Measurements from ENCODE around the gene CHST11.
"Not testable (repeated sequence)": the region's sequence is repeated elsewhere in the genome, so short reads cannot be mapped to it uniquely, and the experiment has no call there.

CHST11 gene

DNA sequence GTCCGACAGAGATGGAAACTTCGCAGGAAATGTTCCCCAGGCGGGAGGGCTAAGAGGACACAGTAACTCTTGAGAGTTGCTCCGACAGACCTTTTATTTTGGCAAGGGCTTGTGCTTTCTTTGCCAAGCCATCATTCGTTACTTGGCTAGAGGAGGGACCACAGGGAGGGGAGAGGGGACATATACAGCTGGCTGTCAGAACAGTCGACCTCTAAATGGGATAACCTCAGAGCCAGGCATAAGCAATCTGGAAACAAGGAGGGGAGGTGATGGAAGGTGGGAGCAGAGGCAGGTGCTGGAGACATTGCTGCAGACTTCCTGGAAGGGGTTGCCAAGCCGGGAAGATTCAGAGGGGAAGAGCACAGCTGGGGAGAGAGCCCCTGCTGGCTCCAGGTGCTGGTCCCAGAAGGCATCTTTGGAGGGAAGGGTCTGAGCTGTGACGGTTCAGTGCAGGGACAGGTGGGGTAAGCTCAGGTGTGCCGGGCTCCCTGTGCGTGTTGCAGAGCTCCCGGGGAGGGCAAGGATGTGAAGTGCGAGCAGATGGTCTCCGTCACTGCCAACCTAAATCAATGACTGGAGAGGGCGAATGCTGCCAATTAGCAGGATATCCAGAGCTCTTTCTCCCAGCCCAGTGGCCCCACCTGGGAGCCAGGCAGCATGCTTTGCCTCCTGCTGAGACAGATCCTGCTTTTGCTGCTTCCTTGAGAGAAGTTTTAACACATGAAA is 50.1 kb downstream of the CHST11 start:
- DNase-seq, result no peak

DNA sequence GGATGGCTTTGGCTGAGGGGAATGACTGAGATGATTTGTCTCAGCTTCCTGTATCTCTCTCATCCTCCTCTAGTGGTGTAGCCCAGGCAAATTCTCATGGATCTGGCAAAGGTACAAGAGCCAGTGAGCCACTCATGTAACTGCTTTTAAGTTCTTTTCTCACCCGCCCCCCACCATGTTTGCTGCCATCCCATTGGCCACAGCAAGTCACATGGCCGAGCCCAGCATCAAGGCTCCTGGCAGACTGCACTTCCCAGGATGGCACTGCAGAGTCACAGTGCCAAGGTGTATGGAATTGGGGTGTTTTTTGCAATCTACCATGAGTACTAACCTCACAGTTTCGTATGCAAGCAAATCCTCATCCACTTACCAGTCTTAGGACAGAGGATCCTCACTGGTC is 50.9 kb downstream of the CHST11 start:
- no peak for DNase-seq

DNA sequence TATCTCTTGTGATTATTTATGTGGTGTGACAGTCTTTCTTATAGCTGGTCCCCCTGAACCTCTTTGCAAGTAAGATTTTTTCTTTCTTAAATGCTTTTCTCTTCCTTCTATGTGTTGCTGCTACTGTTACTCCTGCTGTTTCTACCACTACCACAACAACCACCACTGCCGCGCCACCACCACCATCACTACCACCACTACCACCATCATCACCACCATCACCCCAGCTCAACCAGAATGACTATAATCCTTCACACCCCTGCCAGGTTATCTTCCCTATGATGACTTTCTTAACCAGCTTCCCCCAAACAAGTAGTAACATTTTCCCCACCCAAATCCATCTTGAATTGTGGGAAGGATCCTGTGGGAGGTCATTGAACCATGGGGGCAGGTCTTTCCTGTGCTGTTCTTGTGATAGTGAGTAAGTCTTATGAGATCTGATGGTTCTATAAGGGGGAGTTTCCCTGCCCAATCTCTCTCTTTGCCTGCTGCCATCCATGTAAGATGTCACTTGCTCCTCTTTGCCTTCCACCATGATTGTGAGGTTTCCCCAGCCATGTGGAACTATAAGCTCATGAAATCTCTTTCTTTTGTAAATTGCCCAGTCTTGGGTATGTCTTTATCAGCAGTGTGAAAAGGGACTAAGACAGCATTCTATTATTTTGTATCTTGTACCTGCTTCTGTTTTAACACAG is 52.2 kb downstream of the CHST11 start:
- DNase-seq, result peak; percentile 23

DNA sequence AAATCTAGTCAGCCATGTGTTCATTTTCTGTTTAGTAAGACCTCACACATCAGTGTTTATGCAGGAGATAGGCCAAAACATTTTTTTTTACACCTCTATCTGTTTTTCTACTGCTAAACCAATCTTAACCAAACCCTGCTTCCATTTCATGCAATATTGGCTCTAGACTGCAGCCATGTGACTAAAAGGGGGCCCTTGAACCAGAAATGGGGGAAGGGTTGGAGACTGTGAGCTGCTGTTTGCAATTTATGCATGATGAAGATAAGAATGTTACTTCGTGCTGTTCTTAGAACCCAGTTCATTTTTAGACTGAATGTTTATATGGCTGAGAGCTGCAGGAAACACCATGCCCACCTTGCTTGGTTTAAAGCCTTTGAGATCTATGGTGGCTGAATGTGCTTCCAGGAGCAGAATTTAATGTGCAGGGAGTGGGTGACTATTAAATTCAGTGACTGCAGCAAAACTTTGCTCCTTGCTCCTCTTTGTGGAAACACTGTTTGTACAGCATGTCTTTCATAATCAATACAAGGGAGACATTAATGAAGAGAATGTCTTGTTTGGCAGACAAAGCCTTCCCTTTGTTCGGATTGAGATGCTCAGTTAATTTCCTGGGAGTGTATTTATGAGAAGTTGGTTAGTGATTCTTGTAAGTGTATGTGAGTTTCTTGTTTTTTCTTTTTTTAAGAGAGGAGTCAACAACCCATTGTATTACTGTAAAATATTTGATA is 53.6 kb downstream of the CHST11 start:
- no peak for DNase-seq

DNA sequence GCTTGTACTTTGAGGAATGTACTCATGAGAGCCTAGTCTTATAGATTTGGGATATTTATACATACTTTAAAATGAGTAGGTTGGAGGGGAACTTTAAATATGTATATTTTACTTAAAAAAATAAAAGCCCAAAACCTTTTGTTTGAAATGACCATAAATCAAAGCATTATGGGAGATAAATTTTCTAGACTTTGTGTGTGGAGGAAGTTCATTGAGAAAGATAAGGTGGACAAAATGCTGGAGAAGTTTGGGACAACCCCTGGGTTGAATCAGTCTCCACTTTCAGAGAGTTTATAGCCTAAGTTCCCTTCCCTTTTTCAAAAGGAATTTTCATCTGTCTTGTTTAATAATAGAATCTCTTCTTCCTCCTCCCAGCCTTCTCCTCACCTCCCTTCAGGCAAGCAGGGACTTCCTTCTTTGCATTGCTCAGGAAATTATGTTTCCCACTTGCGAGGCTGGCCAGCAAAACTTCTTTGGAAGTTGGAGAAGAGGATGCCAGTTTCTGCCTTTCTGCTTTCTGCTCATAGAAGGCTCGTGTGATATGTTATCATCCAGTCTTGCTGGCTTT is 54.2 kb downstream of the CHST11 start:
- DNase-seq, result no peak

DNA sequence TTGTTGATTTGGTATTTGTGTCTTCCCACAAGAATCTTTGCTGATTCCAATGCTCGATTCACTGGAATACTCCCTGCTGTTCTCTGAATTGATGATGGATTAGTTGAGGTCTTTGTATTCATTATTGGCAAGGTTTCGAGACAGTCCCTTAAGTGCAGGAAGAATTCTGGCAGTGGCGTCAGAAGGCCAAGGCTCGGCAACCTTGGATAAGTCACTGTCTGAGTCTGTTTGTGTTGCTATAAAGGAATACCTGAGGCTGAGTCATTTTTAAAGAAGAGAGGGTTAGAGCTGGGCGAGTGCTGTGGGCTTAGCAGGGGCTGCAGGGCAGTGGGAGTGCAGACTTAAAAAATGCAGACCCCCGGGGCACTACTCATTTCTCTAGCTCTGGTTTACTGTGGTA is 56.9 kb downstream of the CHST11 start:
- DNase-seq, result no peak

DNA sequence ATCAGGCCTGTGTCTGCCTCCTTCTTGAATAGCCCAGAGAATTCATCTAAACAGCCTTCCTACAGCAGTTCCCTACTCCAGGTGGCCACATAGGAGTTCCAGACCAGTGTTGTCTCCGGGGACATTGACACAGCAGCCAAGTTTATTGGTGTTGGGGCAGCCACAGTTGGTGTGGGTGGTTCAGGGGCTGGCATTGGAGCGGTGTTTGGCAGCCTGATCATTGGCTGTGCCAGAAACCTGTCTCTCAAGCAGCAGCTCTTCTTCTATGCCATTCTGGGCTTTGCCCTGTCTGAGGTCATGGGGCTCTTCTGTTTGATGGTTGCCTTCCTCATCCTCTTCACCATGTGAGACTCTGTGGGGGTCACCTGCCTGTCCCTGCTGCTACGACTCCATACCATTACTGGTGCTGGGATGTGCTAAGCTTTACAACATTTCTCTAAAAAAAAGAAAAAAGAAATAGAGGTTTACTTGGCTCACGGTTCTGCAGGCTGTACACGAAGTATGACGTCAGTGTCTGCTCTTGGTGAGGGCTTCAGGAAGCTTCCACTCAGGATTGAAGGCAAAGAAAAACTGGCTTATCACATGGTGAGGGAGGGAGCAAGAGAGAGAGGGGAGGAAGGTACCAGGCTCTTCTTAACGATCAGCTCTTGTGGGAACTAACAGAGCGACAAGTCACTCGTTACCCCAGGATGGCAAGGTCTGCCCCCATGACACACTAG is 57.5 kb downstream of the CHST11 start:
- no peak for DNase-seq

DNA sequence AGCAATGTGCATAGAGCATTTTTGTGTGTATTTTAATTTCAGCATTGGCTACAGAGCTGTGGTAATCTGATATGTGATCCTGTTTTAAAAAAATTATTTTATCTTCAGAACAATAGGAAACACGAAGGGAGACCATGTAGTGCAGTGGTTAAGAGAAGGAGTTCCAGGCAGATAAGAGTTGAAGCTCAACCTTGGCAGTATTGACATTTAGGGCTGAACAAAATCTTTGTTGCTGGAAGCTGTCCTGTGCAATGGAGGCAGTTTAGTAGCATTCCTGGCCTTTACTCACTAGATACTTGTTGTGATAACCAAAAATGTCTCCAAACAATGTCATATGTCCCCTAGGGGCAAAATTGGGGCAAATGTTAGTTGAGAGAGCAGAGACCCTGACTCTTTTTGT is 59.2 kb downstream of the CHST11 start:
- no peak for DNase-seq

DNA sequence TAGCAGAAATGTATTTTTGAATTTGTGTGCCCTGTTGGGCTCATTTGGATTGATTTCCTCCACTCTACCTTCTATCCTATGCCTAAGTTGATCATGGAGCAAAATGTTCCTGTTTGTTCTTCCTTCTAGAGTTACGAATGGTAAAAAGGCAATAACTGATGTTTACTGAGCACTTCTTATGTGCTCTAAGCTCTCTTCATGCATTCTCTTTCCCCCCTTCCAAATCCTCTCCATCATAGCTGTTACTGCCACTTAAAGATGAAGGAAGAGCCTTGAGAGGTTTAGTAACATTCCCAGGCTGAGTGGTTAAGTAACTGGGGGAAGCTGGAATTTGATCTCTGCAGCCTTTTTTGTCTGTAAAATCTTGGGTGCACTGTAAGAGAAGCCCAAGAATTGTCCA is 60.1 kb downstream of the CHST11 start:
- no peak for DNase-seq

DNA sequence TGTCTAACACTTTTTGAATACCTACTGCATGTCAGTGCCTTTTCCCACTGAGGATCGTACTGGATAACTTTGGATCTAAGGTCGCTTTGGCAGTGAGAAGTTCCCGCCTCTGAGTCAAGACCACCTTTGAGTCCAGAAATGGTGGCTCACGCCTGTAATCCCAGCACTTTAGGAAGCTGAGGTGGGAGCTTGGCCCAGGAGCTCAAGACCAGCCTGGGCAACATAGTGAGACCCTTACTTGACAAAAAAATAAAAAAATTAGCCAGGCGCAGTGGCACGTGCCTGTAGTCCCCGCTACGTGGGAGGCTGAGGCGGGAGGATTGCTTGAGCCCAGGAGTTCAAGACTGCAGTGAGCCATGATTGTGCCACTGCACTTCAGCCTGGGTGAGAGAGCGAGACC is 61.1 kb downstream of the CHST11 start:
- DNase-seq, result no peak

DNA sequence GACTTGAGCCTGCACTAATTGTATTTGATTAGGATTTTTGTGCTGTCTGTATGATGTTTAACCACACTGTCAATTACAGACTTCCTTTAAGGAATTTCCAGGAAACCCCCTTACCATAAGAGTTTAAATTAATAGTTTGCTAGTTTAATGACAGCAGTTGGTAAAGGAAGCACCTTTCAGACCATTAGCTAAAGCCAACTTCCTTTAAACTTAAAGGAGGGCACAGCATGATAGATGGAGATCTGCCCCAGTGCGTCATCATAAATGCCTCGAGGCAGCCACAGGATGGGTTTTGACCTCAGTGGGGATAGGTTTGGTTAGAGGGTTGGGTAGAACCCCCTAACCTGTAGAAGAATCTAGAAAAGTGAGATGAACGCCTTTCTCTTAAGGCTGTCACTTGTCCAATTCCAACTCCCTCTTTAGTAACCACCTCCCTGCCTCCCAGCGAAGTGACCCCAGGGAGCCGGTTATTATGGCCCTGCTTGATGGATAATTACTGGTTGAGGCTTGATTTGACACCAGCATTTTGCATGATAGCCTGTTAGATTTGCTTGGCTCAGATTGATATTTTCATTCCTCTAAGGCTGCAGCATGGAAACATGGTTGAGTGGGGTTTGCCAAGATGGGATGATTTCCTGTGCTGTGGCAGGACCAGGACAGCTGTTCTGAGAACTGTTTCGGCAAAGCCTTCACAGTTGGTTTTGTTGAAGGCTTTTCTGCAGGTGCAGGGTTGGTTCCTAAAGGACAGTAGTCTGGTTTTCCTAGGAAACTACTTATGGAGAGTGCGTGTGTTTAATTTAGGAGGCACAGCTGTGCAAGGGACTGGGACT is 62.7 kb downstream of the CHST11 start:
- no peak for DNase-seq

DNA sequence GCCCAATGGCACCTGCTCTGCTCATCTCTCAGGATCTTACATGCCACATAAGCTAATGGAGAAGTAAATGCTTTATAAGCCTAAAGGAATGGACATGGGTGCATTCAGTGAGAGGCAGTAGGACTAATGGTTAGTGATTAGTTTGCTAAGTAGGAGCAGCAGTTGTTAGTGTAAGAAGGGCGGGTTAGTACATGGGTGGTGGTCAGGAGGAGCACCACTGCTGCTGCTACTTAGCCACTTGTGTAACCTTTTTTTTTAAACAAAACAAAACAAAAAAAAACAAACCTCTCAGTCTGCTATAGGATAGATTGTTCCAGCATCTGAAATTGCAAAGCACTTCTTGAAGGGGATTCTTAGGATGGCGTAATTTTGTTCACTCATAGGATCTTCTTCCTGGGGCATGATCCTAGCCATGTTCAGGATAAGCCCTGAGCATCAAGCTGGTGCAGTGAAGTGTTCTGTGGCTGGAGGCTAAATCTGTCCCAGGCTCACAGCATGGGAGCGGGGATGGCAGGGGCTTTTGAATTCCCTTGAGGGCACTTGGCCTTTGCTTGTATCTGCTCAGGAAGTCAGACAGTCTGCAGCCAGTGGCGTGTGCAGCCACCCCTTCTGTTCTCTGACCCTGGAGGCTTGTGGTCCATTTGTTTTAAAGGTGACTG is 63.6 kb downstream of the CHST11 start:
- no peak for DNase-seq

DNA sequence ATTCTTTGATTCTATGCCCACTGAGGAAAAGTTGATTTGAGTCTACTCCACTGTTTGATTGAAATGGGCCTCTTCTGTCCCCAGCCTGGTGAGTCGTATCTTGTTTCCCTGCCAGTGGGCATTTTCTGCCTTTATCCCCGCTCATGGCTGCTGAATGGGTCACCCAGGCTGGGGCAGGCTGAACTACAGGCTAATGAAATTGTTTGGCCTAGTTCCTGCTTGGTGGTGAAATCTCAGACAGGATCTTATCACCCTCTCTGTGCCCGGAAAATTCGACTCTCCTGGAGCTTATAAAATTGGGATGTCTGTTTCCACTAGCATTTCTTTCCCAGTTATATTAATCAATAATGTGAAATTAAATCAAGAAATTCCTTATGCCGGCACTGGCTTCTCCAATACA is 65.0 kb downstream of the CHST11 start:
- DNase-seq, result no peak

DNA sequence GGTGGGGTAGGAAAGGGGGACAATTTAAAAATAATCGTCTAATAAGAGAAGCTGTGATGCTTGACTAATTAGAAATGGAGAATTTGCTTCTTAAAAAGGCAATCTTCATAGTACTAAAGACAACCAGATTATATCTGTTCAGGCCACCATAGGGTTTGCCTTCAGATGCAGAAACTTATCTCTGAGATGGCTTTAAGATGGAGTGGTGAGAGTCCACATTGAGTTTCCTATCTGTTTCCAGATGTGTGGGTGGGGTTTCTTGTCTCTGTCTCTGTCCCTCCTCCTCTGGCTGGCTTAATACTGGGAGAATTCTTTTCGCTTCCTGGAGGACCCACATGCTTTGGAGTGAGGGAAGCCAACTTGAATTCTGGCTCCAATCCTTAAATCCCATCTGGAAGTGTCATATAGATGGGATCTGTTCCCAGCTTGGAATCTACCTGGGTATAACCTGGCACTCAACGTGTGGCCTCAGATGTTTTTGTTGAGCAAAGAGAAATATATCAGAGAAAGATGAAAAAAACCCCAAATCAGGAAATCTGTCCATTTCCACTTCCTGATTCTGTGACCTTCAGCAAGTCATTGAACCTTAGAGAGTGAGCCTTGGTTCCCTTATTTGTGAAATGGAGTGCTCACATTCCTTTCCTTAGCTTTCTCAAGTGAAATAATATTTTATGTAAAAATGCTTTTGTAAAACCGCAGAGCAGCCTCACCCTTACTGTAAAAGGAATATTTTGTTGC is 66.4 kb downstream of the CHST11 start:
- no peak for DNase-seq

DNA sequence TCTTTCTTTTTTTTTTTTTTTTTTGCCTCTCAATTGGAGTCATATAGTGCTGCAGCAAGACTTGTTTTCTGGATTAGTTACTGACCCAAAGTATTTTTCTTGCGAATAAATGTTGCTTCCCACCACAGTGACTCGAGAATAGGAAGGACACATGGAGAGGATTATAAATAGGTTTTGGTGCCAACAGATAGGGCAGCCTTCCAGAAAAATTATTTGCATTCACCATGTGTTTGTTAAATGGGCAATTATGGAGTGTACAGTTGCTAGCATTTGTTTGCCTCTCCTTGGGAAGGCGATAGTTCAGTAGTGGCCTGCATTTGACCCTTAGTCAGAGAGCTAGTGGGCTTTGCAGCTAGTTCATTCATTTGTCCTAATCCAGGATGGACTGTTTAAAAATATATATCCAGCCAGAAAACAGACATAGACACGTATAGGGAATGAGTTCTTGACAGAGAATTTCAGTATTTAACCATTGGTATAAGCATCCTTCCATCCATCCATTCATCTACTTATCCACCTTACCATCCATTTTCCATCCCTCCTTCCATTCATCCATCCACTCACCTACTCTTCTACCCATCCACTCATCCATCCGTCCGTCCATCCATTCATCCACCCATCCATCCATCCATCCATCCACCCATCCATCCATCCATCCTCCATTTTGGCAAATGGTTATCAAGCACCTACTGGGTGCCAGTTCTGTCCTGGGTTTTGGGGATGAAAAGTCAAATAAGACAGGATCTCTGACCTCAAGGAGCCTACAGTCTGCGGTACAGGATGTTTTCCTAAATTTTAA is 67.5 kb downstream of the CHST11 start:
- DNase-seq, result no peak

DNA sequence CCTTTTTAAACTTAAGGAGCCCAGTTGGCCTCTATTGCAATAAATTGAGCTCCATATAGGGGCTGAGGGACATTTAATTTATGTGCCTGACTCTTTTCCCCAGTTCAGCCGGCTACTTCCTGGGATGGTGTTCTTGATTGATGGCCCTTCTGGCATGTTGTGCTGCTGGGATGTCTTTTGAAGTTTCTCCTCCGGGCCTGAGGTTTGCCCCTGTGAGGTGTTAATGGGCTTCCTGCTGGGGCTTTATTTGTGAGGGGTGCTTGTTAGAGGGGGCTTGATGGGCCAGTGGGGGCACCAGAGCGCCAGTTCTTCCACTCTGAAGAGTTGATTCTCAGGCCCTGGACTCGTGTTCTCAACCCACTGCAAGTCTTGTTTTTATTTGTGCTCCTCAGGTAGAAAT is 69.6 kb downstream of the CHST11 start:
- no peak for DNase-seq

DNA sequence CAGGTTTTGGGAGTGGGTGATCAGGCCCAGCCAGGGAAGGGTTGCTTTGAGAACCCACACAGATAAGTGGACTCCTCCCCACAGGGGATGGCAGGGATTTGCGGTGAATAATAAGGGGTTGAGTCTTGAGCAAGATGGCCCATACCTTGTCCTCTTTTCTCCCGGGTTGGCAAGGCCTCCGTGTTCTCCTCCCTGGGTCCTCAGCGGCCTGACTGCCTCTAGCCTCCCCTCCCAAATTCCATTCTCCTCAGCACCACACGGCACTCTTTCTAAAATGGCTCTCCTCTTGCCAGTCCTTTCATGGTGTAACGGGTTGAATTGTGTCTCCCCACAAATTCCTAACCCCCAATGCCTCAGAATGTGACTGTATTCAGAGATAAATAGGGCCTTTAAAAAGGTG is 70.0 kb downstream of the CHST11 start:
- DNase-seq, result no peak

DNA sequence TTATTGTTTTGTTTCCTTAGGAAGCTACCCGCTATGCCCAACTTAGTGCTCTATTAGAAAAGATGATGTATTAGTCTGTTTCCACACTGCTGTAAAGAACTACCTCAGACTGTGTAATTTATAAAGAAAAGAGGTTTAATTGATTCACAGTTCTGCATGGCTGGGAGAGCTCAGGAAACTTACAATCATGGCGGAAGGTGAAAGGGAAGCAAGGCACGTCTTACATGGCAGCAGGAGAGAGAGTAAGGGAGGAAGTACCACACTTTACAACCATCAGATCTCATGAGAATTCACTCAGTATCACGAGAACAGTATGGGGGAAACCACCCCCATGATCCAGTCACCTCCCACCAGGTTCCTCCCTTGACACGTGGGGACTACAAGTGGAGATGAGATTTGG is 70.9 kb downstream of the CHST11 start:
- not testable (repeated sequence) for DNase-seq

DNA sequence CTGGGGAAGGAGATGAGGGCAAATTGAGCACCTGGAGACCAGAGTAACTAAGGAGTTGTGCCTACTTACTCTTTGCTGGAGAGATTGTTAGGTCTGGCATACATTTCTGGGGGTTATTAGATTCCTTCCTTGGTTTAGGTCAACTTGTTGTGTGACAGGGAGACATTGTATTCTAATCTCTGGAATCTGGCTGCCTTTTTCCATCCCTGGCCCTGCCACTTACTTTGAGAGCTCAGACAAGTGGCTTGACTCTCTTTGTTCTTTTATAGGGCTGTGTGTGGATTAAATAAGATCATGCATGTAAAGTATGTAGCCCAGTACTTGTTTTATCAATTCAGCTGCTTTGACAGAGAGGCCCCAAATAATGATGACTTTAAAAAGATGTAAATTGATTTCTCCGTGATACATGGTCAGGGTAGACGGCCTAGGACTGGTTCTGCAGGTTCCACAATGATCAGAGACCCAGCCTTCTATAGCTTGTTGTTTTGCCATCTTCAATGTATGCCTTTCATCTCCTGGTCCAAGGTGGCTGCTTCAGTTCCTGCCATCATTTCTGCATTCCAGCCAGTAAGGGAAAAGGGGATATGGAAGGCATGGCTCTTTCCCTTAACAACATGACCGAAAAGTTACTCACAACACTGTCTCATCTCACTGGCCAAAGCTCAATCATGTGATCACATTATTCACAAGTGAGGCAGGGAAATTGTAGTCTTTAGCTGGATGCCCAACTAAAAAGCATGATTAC is 72.6 kb downstream of the CHST11 start:
- no peak for DNase-seq

All from activated CD4-positive, alpha-beta T cell treated with anti-CD3 and anti-CD28 coated beads, Interleukin-2, Interleukin-6, amounts not matched to agents 100 ng/mL and 50 ng/mL, durations not matched to agents 16 hours and 8 hours (primary cell).